SK-N-SH (cell line): ENCODE results near the gene LIMK2. TPM values are rescaled to one million over a fixed set of nuclear protein-coding genes. Genes with fewer than 3 reads are reported as not detected.

Experiments used
- CTCF ChIA-PET: fragments of 300-600, 350-600 bp; formaldehyde crosslinking; extraction: SDS; loops from one replicate; lab custom pipeline; 2021; lab: Yijun Ruan, JAX
- POLR2A ChIA-PET: fragments of 350-600 bp; sonication (Branson Sonifier 250); formaldehyde crosslinking; extraction: SDS; loops from one replicate; lab custom pipeline; 2020; ENCODE audit warnings: antibody characterized with exemption, inconsistent platforms; lab: Yijun Ruan, JAX
- DNase-seq: peaks from one replicate; pipeline ENCODE4 v3.0.0; 2012
- H2AFZ ChIP-seq: fragments of 200-600 bp; sonication (generic); 2 replicates; pipeline ENCODE4 v1.8.1; 2016; ENCODE audit warnings: antibody characterized with exemption, mild to moderate bottlenecking, low read depth
- H3F3A ChIP-seq: fragments of 200-600 bp; sonication (generic); replicated peaks from 2 replicates; pipeline ENCODE3; 2016; ENCODE audit warnings: antibody characterized with exemption, mild to moderate bottlenecking; ENCODE audit not compliant: insufficient read depth
- H3K27ac ChIP-seq, 2 experiments: fragments of 200-500 bp in 1 of 2; fragments of 200-600 bp in 1 of 2; sonication (Bioruptor generic) in 1 of 2; sonication (generic), shearing (Covaris generic) in 1 of 2; 2 replicates each; pipeline versions ENCODE4 v1.5.1 to v1.6.1; 2014 to 2016; ENCODE audit warnings: low read depth in 2 of 2, inconsistent platforms in 1 of 2, low read length in 1 of 2, mild to moderate bottlenecking in 1 of 2, mixed read lengths in 1 of 2
- H3K27me3 ChIP-seq: fragments of 200-600 bp; sonication (generic), shearing (Covaris generic); 2 replicates; pipeline ENCODE4 v1.6.1; 2016; ENCODE audit warnings: mixed run types; ENCODE audit not compliant: insufficient read depth
- H3K36me3 ChIP-seq, 2 experiments: fragments of 200-500 bp in 1 of 2; fragments of 200-600 bp in 1 of 2; sonication (Bioruptor generic) in 1 of 2; sonication (generic) in 1 of 2; replicated peaks in 1 of 2; 2 replicates each; pipeline versions ENCODE3 to v1.5.1; 2014 to 2016; ENCODE audit warnings: low read length in 1 of 2, mild to moderate bottlenecking in 1 of 2; ENCODE audit not compliant: insufficient read depth in 2 of 2, control insufficient read depth in 1 of 2
- H3K4me1 ChIP-seq, 2 experiments: fragments of 200-500 bp in 1 of 2; fragments of 200-600 bp in 1 of 2; sonication (Bioruptor generic) in 1 of 2; sonication (generic), shearing (Covaris generic) in 1 of 2; 2 replicates each; pipeline versions ENCODE4 v1.5.1 to v1.6.1; 2014 to 2016; ENCODE audit warnings: low read depth in 1 of 2, low read length in 1 of 2, mixed run types in 1 of 2; ENCODE audit not compliant: insufficient read depth in 2 of 2, control insufficient read depth in 1 of 2
- H3K4me2 ChIP-seq: fragments of 200-600 bp; sonication (generic), shearing (Covaris generic); 2 replicates; pipeline ENCODE4 v1.6.1; 2017; ENCODE audit warnings: mixed run types
- H3K4me3 ChIP-seq, 2 experiments: fragments of 200-500 bp in 1 of 2; fragments of 200-600 bp in 1 of 2; sonication (Bioruptor generic) in 1 of 2; sonication (generic), shearing (Covaris generic) in 1 of 2; 2 replicates each; pipeline versions ENCODE4 v1.5.1 to v1.8.1; 2014 to 2016; ENCODE audit warnings: low read depth in 2 of 2, inconsistent platforms in 1 of 2, low read length in 1 of 2, mild to moderate bottlenecking in 1 of 2, mixed read lengths in 1 of 2, moderate library complexity in 1 of 2
- H3K79me2 ChIP-seq: fragments of 200-600 bp; sonication (generic); 2 replicates; pipeline ENCODE4 v1.8.1; 2017; ENCODE audit warnings: mild to moderate bottlenecking; ENCODE audit not compliant: insufficient read depth
- H3K9ac ChIP-seq: fragments of 200-600 bp; sonication (generic); 2 replicates; pipeline ENCODE4 v1.6.1; 2017; ENCODE audit warnings: mixed run types
- H3K9me2 ChIP-seq: fragments of 200-600 bp; sonication (generic); 2 replicates; pipeline ENCODE4 v1.6.1; 2017; ENCODE audit warnings: mixed run types
- H3K9me3 ChIP-seq: fragments of 200-600 bp; sonication (generic); 2 replicates; pipeline ENCODE4 v1.6.1; 2017; ENCODE audit warnings: mixed run types, mild to moderate bottlenecking, moderate library complexity
- H4K20me1 ChIP-seq: fragments of 200-600 bp; sonication (generic); 2 replicates; pipeline ENCODE4 v1.6.1; 2017; ENCODE audit warnings: mild to moderate bottlenecking, mixed run types; ENCODE audit not compliant: insufficient read depth
- CHD2 ChIP-seq: fragments of 150-350 bp; IDR thresholded peaks from 2 replicates; pipeline ENCODE4 v1.6.1; 2018; ENCODE audit warnings: low read length; ENCODE audit not compliant: partially characterized antibody
- ELF1 ChIP-seq: IDR thresholded peaks from 2 replicates; pipeline ENCODE4 v1.4.0; 2012
- FOSL2 ChIP-seq: IDR thresholded peaks from 2 replicates; pipeline ENCODE4 v1.4.0; 2012; ENCODE audit warnings: low read depth, mild to moderate bottlenecking, moderate library complexity, borderline replicate concordance
- FOXJ3 ChIP-seq: sonication (generic); formaldehyde crosslinking; IDR thresholded peaks from 2 replicates; pipeline ENCODE4 v1.5.1; 2020; ENCODE audit warnings: mild to moderate bottlenecking, missing genetic modification reagents
- JUND ChIP-seq: IDR thresholded peaks from 2 replicates; pipeline ENCODE4 v1.4.0; 2012
- MXI1 ChIP-seq: IDR thresholded peaks from 2 replicates; pipeline ENCODE4 v1.6.1; 2012; ENCODE audit warnings: mild to moderate bottlenecking, low read depth, low read length, improper control_type of control experiment
- NRF1 ChIP-seq: IDR thresholded peaks from 2 replicates; pipeline ENCODE4 v1.6.1; 2012; ENCODE audit warnings: low read depth, mild to moderate bottlenecking, low read length
- REST ChIP-seq: IDR thresholded peaks from 2 replicates; pipeline ENCODE4 v1.6.1; 2012; ENCODE audit warnings: mild to moderate bottlenecking, low read depth, low read length, moderate library complexity
- RXRA ChIP-seq: IDR thresholded peaks from 2 replicates; pipeline ENCODE4 v1.4.0; 2012; ENCODE audit warnings: low read depth, mild to moderate bottlenecking, borderline replicate concordance
- SIN3A ChIP-seq: IDR thresholded peaks from 2 replicates; pipeline ENCODE4 v1.6.1; 2012; ENCODE audit warnings: low read depth, mild to moderate bottlenecking, low read length, moderate library complexity, borderline replicate concordance
- TCF12 ChIP-seq: IDR thresholded peaks from 2 replicates; pipeline ENCODE4 v1.4.0; 2012
- TEAD4 ChIP-seq: IDR thresholded peaks from 2 replicates; pipeline ENCODE4 v1.4.0; 2012; ENCODE audit warnings: mild to moderate bottlenecking, borderline replicate concordance; ENCODE audit not compliant: insufficient read depth
- USF2 ChIP-seq: fragments of 150-350 bp; IDR thresholded peaks from 2 replicates; pipeline ENCODE4 v1.6.1; 2017; ENCODE audit warnings: antibody characterized with exemption, low read length, low read depth, borderline replicate concordance
- YY1 ChIP-seq: IDR thresholded peaks from 2 replicates; pipeline ENCODE4 v1.4.0; 2012; ENCODE audit warnings: low read depth, mild to moderate bottlenecking
- WGBS: methylation state at CpG from one replicate; pipeline ENCODE4 v1.1.6; 2017; ENCODE audit warnings: low lambda C conversion rate; 5-methylcytosine and 5-hydroxymethylcytosine counted together
- polyA plus RNA-seq, 3 experiments: library from polyadenylated mRNA; depleted of rRNA; stranded (reverse); fragments of >200 nt; gene quantifications; 2 replicates each; pipeline ENCODE4 v1.2.3, GENCODE V29; 2012

The LIMK2 gene
- polyA plus RNA-seq, 1 of the 3 experiments (the other 2 are of a cell fraction), result 9.8 TPM

- TF ChIP-seq SIN3A (no peak), MXI1 (no peak), FOSL2 (no peak)
Measured at GRCh38 chr22:31279821-31280505, 67.9 kb downstream of the LIMK2 start (continued).

GRCh38 chr22:31281733-31282132, 69.6 kb downstream of the LIMK2 start:
- WGBS, result 75% methylated on average over 4 of the region's 4 CpGs
- Histone ChIP-seq H4K20me1 (no peaks in the 10 kb centered on the region), H3F3A (peaks cover 27% of the 10 kb centered on the region), H3K9me3 (no peaks in the 10 kb centered on the region), H3K79me2 (no peaks in the 10 kb centered on the region), H2AFZ (no peak overlapping the region), H3K27ac (no peak overlapping the region), H3K9ac (no peak overlapping the region), H3K27me3 (no peaks in the 10 kb centered on the region), H3K9me2 (no peaks in the 10 kb centered on the region), H3K4me2 (no peak overlapping the region), H3K36me3 (peaks cover 11 to 61% of the 10 kb centered on the region in 2 experiments), H3K4me3 (no peak overlapping the region), H3K4me1 (peaks cover 0 to 2% of the 10 kb centered on the region in 2 experiments; a peak in 1 of 4 replicates)
- no peak for DNase-seq
- ChIA-PET POLR2A (interaction anchor here (0.5 to 0.6 kb wide), 2 partner anchors 12 to 34 kb away, joined by 3 to 4 read pairs; no protein-coding TSS in a partner anchor), CTCF (interaction anchor here (2.0 to 3.0 kb wide), 2 partner anchors 9 to 70 kb away, joined by 19 read pairs; partner anchors contain the start of gene LIMK2)
- no peak for TF ChIP-seq SIN3A
- no peak for TF ChIP-seq RXRA
- no peak for TF ChIP-seq TCF12
- TF ChIP-seq JUND, result no peak
- TF ChIP-seq CHD2, result no peak
- no peak for TF ChIP-seq FOXJ3 (CRISPR knock-in tag)
- no peak for TF ChIP-seq TEAD4
- no peak for TF ChIP-seq USF2
- TF ChIP-seq NRF1, result no peak
- no peak for TF ChIP-seq YY1
- no peak for TF ChIP-seq ELF1
- TF ChIP-seq REST, result no peak
